Upper lobe of right lung (tissue), 1 donor: ENCODE data around the gene PDCD1LG2. TPM values are rescaled to one million over a fixed set of nuclear protein-coding genes. Genes with fewer than 3 reads are reported as not detected.
"Not testable (repeated sequence)": the region's sequence is repeated elsewhere in the genome, so short reads cannot be mapped to it uniquely, and the experiment has no call there.

Source experiments
- ATAC-seq: fragments of 200-7000 bp; cut with Tn5 transposase; one replicate; pipeline ENCODE4 v1.9.1; 2020; ENCODE audit warnings: mild to moderate bottlenecking, moderate library complexity
- DNase-seq: peaks from one replicate; pipeline ENCODE4 v3.0.0-alpha.2; 2020
- H3K27ac ChIP-seq: fragments of 200-600 bp; one replicate; pipeline ENCODE4 v1.8.0; 2022
- H3K27me3 ChIP-seq: fragments of 200-600 bp; one replicate; pipeline ENCODE4 v1.8.0; 2022; ENCODE audit warnings: mild to moderate bottlenecking
- H3K36me3 ChIP-seq: fragments of 200-600 bp; one replicate; pipeline ENCODE4 v1.8.0; 2022
- H3K4me1 ChIP-seq: fragments of 200-600 bp; one replicate; pipeline ENCODE4 v1.8.0; 2022
- H3K4me3 ChIP-seq: fragments of 200-600 bp; one replicate; pipeline ENCODE4 v1.8.0; 2022; ENCODE audit warnings: mild to moderate bottlenecking
- H3K9me3 ChIP-seq: fragments of 200-600 bp; one replicate; pipeline ENCODE4 v1.8.0; 2022
- intact Hi-C: fragments of 100-400 bp; cut with DNase I; formaldehyde crosslinking; loops from one replicate; pipeline ENCODE4 v1.11.0; 2022
- total RNA-seq: library from RNA; stranded (reverse); fragmentation: NEBNext Ultra II Directional; extraction: Animal tissue kit (Norgen Biotek cat#: 25700); gene quantifications from one replicate; pipeline ENCODE4 v1.2.1, GENCODE V29; 2021
- TF ChIP-seq, protein P1 (sequence below): fragments of 200-600 bp; IDR thresholded peaks from one replicate; pipeline ENCODE4 v1.8.0; 2022; ENCODE audit warnings: antibody characterized with exemption
- donor health status: DM: no; HTN: yes; CAD: no; lungs with severe emphysema.

Gene PDCD1LG2
- total RNA-seq, 1 donor from 2014 or later, result 6.3 TPM

DNA sequence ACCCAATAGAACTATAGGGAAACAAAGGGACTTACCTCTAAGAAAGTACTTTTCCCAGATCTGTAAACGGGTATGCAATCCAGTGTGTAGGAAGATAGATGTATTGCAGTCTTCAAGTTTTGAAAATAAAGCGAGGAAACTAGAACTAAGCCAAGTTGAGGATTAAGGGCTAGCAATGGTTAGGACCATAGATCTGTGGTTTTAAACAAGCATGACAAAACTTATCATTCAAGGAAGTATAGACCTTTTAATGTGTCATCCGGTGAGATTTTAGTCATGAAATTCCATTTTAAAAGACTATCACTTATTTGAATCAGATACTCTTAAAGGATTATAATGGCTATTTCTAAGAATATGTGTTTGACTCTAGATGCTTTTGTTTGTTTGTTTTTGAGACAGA, 39.5 kb upstream of the PDCD1LG2 start:
- intact Hi-C loops, result no loop called here
- no peak for DNase-seq
- Histone ChIP-seq H3K4me3 (no peak overlapping the region), H3K9me3 (no peaks in the 10 kb centered on the region), H3K4me1 (no peaks in the 10 kb centered on the region), H3K36me3 (peaks cover 37% of the 10 kb centered on the region), H3K27me3 (no peaks in the 10 kb centered on the region), H3K27ac (no peak overlapping the region)
- no peak for ATAC-seq
- TF ChIP-seq, protein P1, sequence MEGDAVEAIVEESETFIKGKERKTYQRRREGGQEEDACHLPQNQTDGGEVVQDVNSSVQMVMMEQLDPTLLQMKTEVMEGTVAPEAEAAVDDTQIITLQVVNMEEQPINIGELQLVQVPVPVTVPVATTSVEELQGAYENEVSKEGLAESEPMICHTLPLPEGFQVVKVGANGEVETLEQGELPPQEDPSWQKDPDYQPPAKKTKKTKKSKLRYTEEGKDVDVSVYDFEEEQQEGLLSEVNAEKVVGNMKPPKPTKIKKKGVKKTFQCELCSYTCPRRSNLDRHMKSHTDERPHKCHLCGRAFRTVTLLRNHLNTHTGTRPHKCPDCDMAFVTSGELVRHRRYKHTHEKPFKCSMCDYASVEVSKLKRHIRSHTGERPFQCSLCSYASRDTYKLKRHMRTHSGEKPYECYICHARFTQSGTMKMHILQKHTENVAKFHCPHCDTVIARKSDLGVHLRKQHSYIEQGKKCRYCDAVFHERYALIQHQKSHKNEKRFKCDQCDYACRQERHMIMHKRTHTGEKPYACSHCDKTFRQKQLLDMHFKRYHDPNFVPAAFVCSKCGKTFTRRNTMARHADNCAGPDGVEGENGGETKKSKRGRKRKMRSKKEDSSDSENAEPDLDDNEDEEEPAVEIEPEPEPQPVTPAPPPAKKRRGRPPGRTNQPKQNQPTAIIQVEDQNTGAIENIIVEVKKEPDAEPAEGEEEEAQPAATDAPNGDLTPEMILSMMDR, result no peak

DNA sequence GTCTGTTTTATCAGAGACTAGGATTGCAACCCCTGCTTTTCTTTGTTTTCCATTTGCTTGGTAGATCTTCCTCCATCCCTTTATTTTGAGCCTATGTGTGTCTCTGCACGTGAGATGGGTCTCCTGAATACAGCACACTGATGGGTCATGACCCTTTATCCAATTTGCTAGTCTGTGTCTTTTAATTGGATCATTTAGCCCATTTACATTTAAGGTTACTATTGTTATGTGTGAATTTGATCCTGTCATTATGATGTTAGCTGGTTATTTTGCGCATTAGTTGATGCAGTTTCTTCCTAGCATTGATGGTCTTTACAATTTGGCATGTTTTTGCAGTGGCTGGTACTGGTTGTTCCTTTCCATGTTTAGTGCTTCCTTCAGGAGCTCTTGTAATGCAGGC, 34.7 kb upstream of the PDCD1LG2 start:
- H3K27me3 ChIP-seq, intact Hi-C loops, DNase-seq, ATAC-seq, H3K9me3 ChIP-seq, H3K4me1 ChIP-seq, H3K4me3 ChIP-seq, H3K36me3 ChIP-seq, H3K27ac ChIP-seq: not testable (repeated sequence)

DNA sequence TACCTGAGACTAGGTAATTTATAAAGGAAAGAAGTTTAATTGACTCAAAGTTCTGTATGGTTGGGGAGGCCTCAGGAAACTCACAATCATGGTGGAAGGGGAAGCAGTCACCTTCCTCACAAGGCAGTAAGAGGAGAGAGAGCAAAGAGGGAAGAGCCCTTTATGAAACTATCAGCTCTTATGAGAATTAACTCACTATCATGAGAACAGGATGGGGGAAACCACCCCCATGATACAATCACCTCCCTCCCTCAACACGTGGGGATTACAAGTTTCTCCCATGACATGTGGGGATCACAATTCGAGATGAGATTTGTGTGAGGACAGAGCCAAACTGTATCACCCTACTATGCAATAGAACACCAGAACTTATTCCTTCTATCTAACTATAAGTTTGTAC, 32.1 kb upstream of the PDCD1LG2 start:
- Histone ChIP-seq H3K9me3 (no peaks in the 10 kb centered on the region), H3K36me3 (no peaks in the 10 kb centered on the region), H3K27ac (no peak overlapping the region), H3K4me3 (no peak overlapping the region), H3K27me3 (no peaks in the 10 kb centered on the region), H3K4me1 (no peaks in the 10 kb centered on the region)
- DNase-seq (no peak), ATAC-seq (peak; percentile 58)
- TF ChIP-seq, protein P1, result no peak
- intact Hi-C loops, result no loop called here

DNA sequence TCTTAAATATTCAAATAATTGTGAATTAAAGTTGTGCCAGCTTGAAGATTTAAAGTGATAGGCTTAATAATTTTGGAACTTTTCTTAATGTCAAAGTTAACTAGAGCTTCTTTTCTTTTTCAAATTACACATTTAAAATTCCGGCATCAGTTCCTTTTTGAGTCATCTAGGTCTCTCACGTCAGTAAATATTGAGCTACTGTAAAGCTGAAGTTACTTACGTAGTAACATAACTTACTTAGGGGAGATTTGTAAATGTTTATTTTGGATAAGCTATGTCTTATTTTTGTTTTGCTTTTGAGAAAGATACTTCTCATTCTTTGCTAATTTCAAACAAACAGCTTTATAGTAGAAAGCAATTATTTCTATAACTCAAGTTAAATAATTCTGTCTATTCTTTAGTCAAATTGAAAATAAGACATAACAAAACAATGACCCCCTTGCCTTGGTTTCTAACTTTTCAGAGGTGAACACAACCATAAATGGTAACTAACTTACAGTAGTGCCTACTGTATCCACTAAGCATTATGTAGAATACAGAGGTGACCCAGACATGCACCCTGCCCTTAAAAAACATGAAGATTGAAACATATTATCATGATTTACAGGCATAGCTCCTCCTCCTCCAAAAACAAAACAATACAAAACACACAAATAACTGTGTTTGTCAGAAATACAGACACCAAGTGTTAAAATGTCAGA, 30.2 kb upstream of the PDCD1LG2 start:
- DNase-seq (no peak), ATAC-seq (no peak)
- no peaks in the 10 kb centered on the region for H3K9me3 ChIP-seq
- H3K4me3 ChIP-seq, result no peak overlapping the region
- H3K27ac ChIP-seq, result no peak overlapping the region
- H3K4me1 ChIP-seq, result no peaks in the 10 kb centered on the region
- H3K36me3 ChIP-seq, result no peaks in the 10 kb centered on the region
- intact Hi-C loops, result no loop called here
- no peaks in the 10 kb centered on the region for H3K27me3 ChIP-seq
- TF ChIP-seq, protein P1, result no peak

DNA sequence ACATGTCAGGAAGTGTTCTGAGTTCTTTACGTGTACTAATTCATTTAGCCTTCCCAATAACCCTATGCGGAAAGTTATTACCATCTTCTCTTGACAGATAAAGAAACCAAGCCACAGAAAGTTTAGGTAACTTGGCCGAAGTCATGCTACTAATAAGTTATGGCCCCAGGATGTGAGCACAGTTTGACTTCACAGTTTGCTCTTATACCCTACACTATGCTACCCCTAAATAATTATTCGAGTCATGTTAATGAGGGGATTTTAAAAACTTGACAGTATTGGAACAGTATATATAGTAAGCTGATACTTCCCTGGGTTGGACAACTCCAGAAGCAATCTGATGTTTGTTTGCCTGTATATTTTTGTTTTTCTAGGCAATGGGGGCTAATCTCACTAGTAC, 29.4 kb upstream of the PDCD1LG2 start:
- Histone ChIP-seq H3K9me3 (no peaks in the 10 kb centered on the region), H3K27me3 (no peaks in the 10 kb centered on the region), H3K27ac (no peak overlapping the region), H3K36me3 (no peaks in the 10 kb centered on the region), H3K4me3 (no peak overlapping the region), H3K4me1 (no peaks in the 10 kb centered on the region)
- intact Hi-C loops, result no loop called here
- DNase-seq (no peak), ATAC-seq (no peak)
- TF ChIP-seq, protein P1, result no peak

DNA sequence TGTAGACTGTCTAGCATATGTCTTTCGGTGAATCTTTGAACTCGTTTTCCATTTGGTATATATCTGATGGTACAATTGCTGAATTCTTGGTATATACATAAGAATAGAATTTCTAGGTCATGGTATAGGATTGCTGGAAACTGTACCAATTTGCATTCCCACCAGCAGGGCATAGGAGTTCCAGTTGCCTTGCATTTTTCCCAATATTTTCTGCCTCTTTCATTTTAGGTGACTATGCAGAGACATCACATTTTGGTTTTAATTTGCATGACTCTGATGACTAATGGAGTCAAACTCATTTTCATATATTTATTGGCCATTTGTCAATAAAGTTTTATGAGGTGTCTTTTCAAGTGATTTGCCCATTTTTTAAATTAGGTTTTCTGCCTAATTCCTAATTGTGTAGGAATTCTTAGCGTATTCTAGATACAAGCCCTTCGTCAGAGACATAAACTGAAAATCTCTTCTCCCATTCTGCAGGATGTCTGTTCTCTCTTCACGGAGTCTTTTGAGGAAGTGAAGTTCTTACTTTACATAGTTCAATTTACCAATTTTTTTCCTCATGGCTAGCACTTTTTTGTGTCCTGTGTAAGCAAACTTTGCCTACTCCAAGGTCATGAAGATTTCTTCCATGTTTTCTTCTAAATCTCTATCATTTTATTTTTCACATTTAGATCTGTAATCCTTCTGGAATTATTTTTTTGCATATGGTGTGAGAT, 28.9 kb upstream of the PDCD1LG2 start:
- no peaks in the 10 kb centered on the region for H3K36me3 ChIP-seq
- H3K27me3 ChIP-seq, result no peaks in the 10 kb centered on the region
- H3K4me3 ChIP-seq, result no peak overlapping the region
- DNase-seq (no peak), ATAC-seq (no peak)
- H3K4me1 ChIP-seq, result no peaks in the 10 kb centered on the region
- TF ChIP-seq, protein P1, result no peak
- no peak overlapping the region for H3K27ac ChIP-seq
- intact Hi-C loops, result no loop called here
- H3K9me3 ChIP-seq, result no peaks in the 10 kb centered on the region
